A673 (cell line): ENCODE data around the gene ANO2. TPM values are rescaled to one million over a fixed set of nuclear protein-coding genes. Genes with fewer than 3 reads are reported as not detected.

ENCODE experiments used
- BruUV-seq: library from RNA; stranded (reverse); fragments of 400-500 nt; replicated peaks from 2 replicates; lab custom pipeline; 2021; lab: Mats Ljungman, UMichigan
- CTCF ChIA-PET: fragments of 300-600 bp; sonication (Branson Sonifier 250); formaldehyde crosslinking; loops from one replicate; lab custom pipeline; 2022; ENCODE audit warnings: antibody characterized with exemption; lab: Charles Lee
- POLR2A ChIA-PET: fragments of 300-600 bp; sonication (Branson Sonifier 250); formaldehyde crosslinking; loops from one replicate; lab custom pipeline; 2022; ENCODE audit warnings: antibody characterized with exemption; ENCODE audit not compliant: low non-redundant PET; lab: Charles Lee
- DNase-seq: peaks from one replicate; pipeline ENCODE4 v3.0.0-alpha.2; 2015; ENCODE audit warnings: low spot score
- H3K27ac ChIP-seq: fragments of 200-600 bp; sonication (generic); 2 replicates; pipeline ENCODE4 v1.5.1; 2016; ENCODE audit warnings: mixed run types, low read depth, mild to moderate bottlenecking, mixed read lengths, antibody characterized with exemption, low read length; ENCODE audit not compliant: poor library complexity, severe bottlenecking
- H3K27me3 ChIP-seq: fragments of 200-600 bp; sonication (generic); replicated peaks from 2 replicates; pipeline ENCODE4 v1.6.1; 2017; ENCODE audit warnings: mixed run types, low read depth, mild to moderate bottlenecking, mixed read lengths, antibody characterized with exemption, low read length; ENCODE audit not compliant: insufficient read depth, poor library complexity
- H3K36me3 ChIP-seq: fragments of 200-600 bp; sonication (generic); 2 replicates; pipeline ENCODE4 v1.6.1; 2016; ENCODE audit warnings: mixed run types, mild to moderate bottlenecking, mixed read lengths, antibody characterized with exemption, low read length; ENCODE audit not compliant: insufficient read depth, poor library complexity, severe bottlenecking
- H3K4me1 ChIP-seq: fragments of 200-600 bp; sonication (generic); 2 replicates; pipeline ENCODE4 v1.6.1; 2017; ENCODE audit warnings: mixed run types, mild to moderate bottlenecking, mixed read lengths, antibody characterized with exemption, low read length; ENCODE audit not compliant: insufficient read depth, poor library complexity, severe bottlenecking
- H3K4me3 ChIP-seq: fragments of 200-600 bp; sonication (generic); 2 replicates; pipeline ENCODE4 v1.5.1; 2016; ENCODE audit warnings: low read depth, mixed run types, mild to moderate bottlenecking, mixed read lengths, low read length; ENCODE audit not compliant: poor library complexity, severe bottlenecking
- H3K9me3 ChIP-seq: fragments of 200-600 bp; sonication (generic); 2 replicates; pipeline ENCODE4 v1.6.1; 2016; ENCODE audit warnings: mixed run types, low read depth, mild to moderate bottlenecking, mixed read lengths, antibody characterized with exemption, low read length; ENCODE audit not compliant: poor library complexity, severe bottlenecking
- CTCF ChIP-seq: fragments of 300-800, 200-600 bp; sonication (generic); conservative IDR thresholded peaks from 2 replicates; pipeline ENCODE4 v1.5.1; 2017; ENCODE audit warnings: low read depth, mild to moderate bottlenecking, antibody characterized with exemption, low read length, moderate library complexity, mixed read lengths
- EZH2 ChIP-seq: fragments of 200-600 bp; sonication (generic); IDR thresholded peaks from 2 replicates; pipeline ENCODE4 v1.6.1; 2017; ENCODE audit warnings: borderline replicate concordance, low read depth, mild to moderate bottlenecking, mixed read lengths, antibody characterized with exemption, low read length; ENCODE audit not compliant: poor library complexity, severe bottlenecking
- intact Hi-C: fragments of 100-400 bp; cut with micrococcal nuclease; formaldehyde crosslinking; loops from one replicate; pipeline ENCODE4 v1.10.0; 2022; ENCODE audit not compliant: unreplicated experiment
- total RNA-seq: library from RNA; stranded (reverse); gene quantifications from 2 replicates; pipeline ENCODE4 v1.2.3, GENCODE V29; 2021

The ANO2 gene
- total RNA-seq, 1 experiment from 2014 or later, result not detected

- intact Hi-C loops, result no loop called here
- Histone ChIP-seq H3K4me1 (no peaks in the 10 kb centered on the region), H3K36me3 (no peaks in the 10 kb centered on the region), H3K27me3 (peaks cover 3% of the 10 kb centered on the region), H3K9me3 (no peaks in the 10 kb centered on the region), H3K27ac (no peak overlapping the region), H3K4me3 (no peak overlapping the region)
- POLR2A ChIA-PET, result no interaction called here
- CTCF ChIA-PET, result no interaction called here
- no peak for DNase-seq
- TF ChIP-seq CTCF, result no peak
- BruUV-seq, result no TSS peak
These were observed 324.2 kb downstream of the ANO2 start for GRCh38 chr12:5620896-5621295.

- TF ChIP-seq EZH2 (no peak), CTCF (no peak)
- Histone ChIP-seq H3K4me3 (no peak overlapping the region), H3K27me3 (no peaks in the 10 kb centered on the region), H3K4me1 (no peaks in the 10 kb centered on the region), H3K27ac (no peak overlapping the region), H3K9me3 (no peaks in the 10 kb centered on the region), H3K36me3 (no peaks in the 10 kb centered on the region)
- BruUV-seq, result no TSS peak
- DNase-seq, result no peak
- CTCF ChIA-PET, result no interaction called here
- POLR2A ChIA-PET, result no interaction called here
- intact Hi-C loops, result no loop called here
These were observed 325.4 kb downstream of the ANO2 start for GRCh38 chr12:5619628-5620027.

GRCh38 chr12:5616854-5617253, 328.2 kb downstream of the ANO2 start:
- no peak for DNase-seq
- BruUV-seq, result no TSS peak
- TF ChIP-seq CTCF (no peak), EZH2 (no peak)
- H3K4me1 ChIP-seq, result no peaks in the 10 kb centered on the region
- intact Hi-C loops, result no loop called here
- POLR2A ChIA-PET, result no interaction called here
- H3K27me3 ChIP-seq, result peaks cover 4% of the 10 kb centered on the region
- H3K27ac ChIP-seq, result no peak overlapping the region
- H3K4me3 ChIP-seq, result no peak overlapping the region
- H3K36me3 ChIP-seq, result no peaks in the 10 kb centered on the region
- no peaks in the 10 kb centered on the region for H3K9me3 ChIP-seq
- CTCF ChIA-PET, result no interaction called here
